ENCODE data around the gene CABP2. TPM values are rescaled to one million over a fixed set of nuclear protein-coding genes. Genes with fewer than 3 reads are reported as not detected.

The CABP2 gene
- not detected in 2 replicates for total RNA-seq

GRCh38 chr11:67522844-67523555, at the start of gene CABP2:
CABP2 (minus strand) TSS chr11:67523446; CDS start chr11:67523326, 120 bp downstream.

GRCh38 chr11:67507864-67508485, 15.3 kb downstream of the CABP2 start, which contains the start of gene CDK2AP2:
CDK2AP2 (minus strand) TSS chr11:67508162; CDS start chr11:67508082, 80 bp downstream.

GRCh38 chr11:67504950-67505581, 18.2 kb downstream of the CABP2 start, which contains the start of gene PITPNM1:
PITPNM1 (minus strand) TSS chr11:67505363; CDS start chr11:67504180, 1,183 bp downstream.

GRCh38 chr11:67482827-67483798, 40.1 kb downstream of the CABP2 start, which contains the start of gene AIP:
AIP (plus strand) TSS chr11:67483026; CDS start chr11:67483159, 133 bp downstream.

Other genes with a start within 250 kb of the CABP2 start
- 39.8 and 50.2 TPM in 2 replicates for gene ANKRD13D, start 234.1 kb downstream of the CABP2 start, total RNA-seq
- 13.1 and 18.6 TPM in 2 replicates for gene SSH3, start 219.9 kb downstream of the CABP2 start, total RNA-seq
- 44.2 and 48.7 TPM in 2 replicates for gene POLD4, start 169.9 kb downstream of the CABP2 start, total RNA-seq
- 1.8 and 4.2 TPM in 2 replicates for gene CLCF1, start 149.8 kb downstream of the CABP2 start, total RNA-seq
- 5.2 and 7.4 TPM in 2 replicates for gene RAD9A, start 131.5 kb downstream of the CABP2 start, total RNA-seq
- 92.3 and 121 TPM in 2 replicates for gene PPP1CA, start 121.6 kb downstream of the CABP2 start, total RNA-seq
- not detected in 2 replicates for gene TBC1D10C, start 119.4 kb downstream of the CABP2 start, total RNA-seq
- gene CARNS1, start 107.8 kb downstream of the CABP2 start, total RNA-seq: 0.30 and 0.51 TPM in 2 replicates
- gene RPS6KB2, start 95.0 kb downstream of the CABP2 start, total RNA-seq: 34.6 and 38.0 TPM in 2 replicates
- gene PTPRCAP, start 85.8 kb downstream of the CABP2 start, total RNA-seq: 0.42 TPM in 1 of 2 replicates, not detected in the other
- 123 and 144 TPM in 2 replicates for gene CORO1B, start 80.0 kb downstream of the CABP2 start, total RNA-seq
- not detected in 2 replicates for gene GPR152, start 70.7 kb downstream of the CABP2 start, total RNA-seq
- not detected in 2 replicates for gene CABP4, start 68.1 kb downstream of the CABP2 start, total RNA-seq
- gene TMEM134, start 54.2 kb downstream of the CABP2 start, total RNA-seq: 38.1 and 38.6 TPM in 2 replicates
- gene AIP, start 40.4 kb downstream of the CABP2 start, total RNA-seq: 51.1 and 80.2 TPM in 2 replicates
- 17.8 and 31.0 TPM in 2 replicates for gene PITPNM1, start 18.1 kb downstream of the CABP2 start, total RNA-seq
- 18.4 and 25.8 TPM in 2 replicates for gene CDK2AP2, start 15.3 kb downstream of the CABP2 start, total RNA-seq
- gene GSTP1, start 60.4 kb upstream of the CABP2 start, total RNA-seq: 647 and 1,272 TPM in 2 replicates
- 127 and 147 TPM in 2 replicates for gene NDUFV1, start 83.5 kb upstream of the CABP2 start, total RNA-seq
- 4.5 and 5.3 TPM in 2 replicates for gene NUDT8, start 106.5 kb upstream of the CABP2 start, total RNA-seq
- not detected in 2 replicates for gene TBX10, start 116.3 kb upstream of the CABP2 start, total RNA-seq
- not detected in 2 replicates for gene ACY3, start 127.3 kb upstream of the CABP2 start, total RNA-seq
- not detected in 2 replicates for gene ALDH3B2, start 151.2 kb upstream of the CABP2 start, total RNA-seq

All from smooth muscle cell of the umbilical artery (primary cell).